Liver (tissue), 9 donors: ENCODE results near the gene CNTN5. TPM values are rescaled to one million over a fixed set of nuclear protein-coding genes. Genes with fewer than 3 reads are reported as not detected.

ENCODE experiments used
- DNase-seq: peaks from one replicate; pipeline ENCODE4 v3.0.0-alpha.2; 2017; ENCODE audit warnings: low spot score
- H3K27ac ChIP-seq, 2 donors: one replicate each; pipeline ENCODE4 v1.7.0; 2013; ENCODE audit warnings: inconsistent platforms in 2 of 2, low read length in 2 of 2, control low read depth in 1 of 2, low read depth in 1 of 2, mild to moderate bottlenecking in 1 of 2
- H3K27me3 ChIP-seq, 4 donors: one replicate each; pipeline versions ENCODE4 v1.6.1 to v1.7.0; 2013; ENCODE audit warnings: low read length in 3 of 4, inconsistent platforms in 1 of 4, mild to moderate bottlenecking in 1 of 4, moderate library complexity in 1 of 4; ENCODE audit not compliant: control insufficient read depth in 4 of 4, insufficient read depth in 4 of 4
- H3K36me3 ChIP-seq, 4 donors: one replicate each; pipeline versions ENCODE4 v1.6.1 to v1.7.0; 2013; ENCODE audit warnings: low read length in 3 of 4, mild to moderate bottlenecking in 3 of 4, low read depth in 1 of 4, moderate library complexity in 1 of 4; ENCODE audit not compliant: control insufficient read depth in 4 of 4, insufficient read depth in 3 of 4
- H3K4me1 ChIP-seq, 4 donors: one replicate each; pipeline versions ENCODE4 v1.6.1 to v1.7.0; 2013; ENCODE audit warnings: low read length in 3 of 4, mild to moderate bottlenecking in 3 of 4, moderate library complexity in 1 of 4; ENCODE audit not compliant: control insufficient read depth in 4 of 4, insufficient read depth in 4 of 4
- H3K4me3 ChIP-seq, 3 donors: one replicate each; pipeline versions ENCODE4 v1.6.1 to v1.7.0; 2013; ENCODE audit warnings: low read length in 3 of 3, control low read depth in 1 of 3, low read depth in 1 of 3, mild to moderate bottlenecking in 1 of 3
- H3K9ac ChIP-seq, 2 donors: one replicate each; pipeline ENCODE4 v1.7.0; 2013; ENCODE audit warnings: low read length in 2 of 2, mild to moderate bottlenecking in 2 of 2, moderate library complexity in 2 of 2, control low read depth in 1 of 2, low read depth in 1 of 2
- H3K9me3 ChIP-seq, 4 donors: one replicate each; pipeline versions ENCODE4 v1.6.1 to v1.7.0; 2013; ENCODE audit warnings: low read length in 3 of 4; ENCODE audit not compliant: control insufficient read depth in 4 of 4
- ATF3 ChIP-seq: IDR thresholded peaks from 2 replicates; pipeline ENCODE4 v1.6.1; 2016; ENCODE audit warnings: antibody characterized with exemption
- EGR1 ChIP-seq, 2 donors: IDR thresholded peaks; 2 replicates each; pipeline ENCODE4 v1.6.1; 2016 to 2018; ENCODE audit warnings: antibody characterized with exemption in 2 of 2, low read depth in 2 of 2
- FOXA1 ChIP-seq: IDR thresholded peaks from 2 replicates; pipeline ENCODE4 v1.6.1; 2016; ENCODE audit warnings: antibody characterized with exemption
- FOXA2 ChIP-seq: IDR thresholded peaks from 2 replicates; pipeline ENCODE4 v1.6.1; 2016; ENCODE audit warnings: antibody characterized with exemption
- GABPA ChIP-seq, 2 donors: IDR thresholded peaks in 1 of 2; conservative IDR thresholded peaks in 1 of 2; 2 replicates each; pipeline ENCODE4 v1.6.1; 2016; ENCODE audit warnings: antibody characterized with exemption in 2 of 2, mild to moderate bottlenecking in 1 of 2, moderate library complexity in 1 of 2
- JUND ChIP-seq, 2 donors: IDR thresholded peaks; 2 replicates each; pipeline ENCODE4 v1.6.1; 2016; ENCODE audit warnings: antibody characterized with exemption in 2 of 2
- MAX ChIP-seq: IDR thresholded peaks from 2 replicates; pipeline ENCODE4 v1.6.1; 2016; ENCODE audit warnings: antibody characterized with exemption
- RAD21 ChIP-seq, 2 donors: IDR thresholded peaks; 2 replicates each; pipeline ENCODE4 v1.6.1; 2016; ENCODE audit warnings: antibody characterized with exemption in 2 of 2, mild to moderate bottlenecking in 2 of 2
- RXRA ChIP-seq, 2 donors: IDR thresholded peaks; 2 replicates each; pipeline ENCODE4 v1.6.1; 2017 to 2018; ENCODE audit warnings: antibody characterized with exemption in 2 of 2, mild to moderate bottlenecking in 1 of 2
- SP1 ChIP-seq: IDR thresholded peaks from 2 replicates; pipeline ENCODE4 v1.6.1; 2018; ENCODE audit warnings: antibody characterized with exemption, mild to moderate bottlenecking
- YY1 ChIP-seq: IDR thresholded peaks from 2 replicates; pipeline ENCODE4 v1.6.1; 2016; ENCODE audit warnings: antibody characterized with exemption, mild to moderate bottlenecking
- WGBS: extraction: QIAGEN DNeasy Blood & Tissue Kit; methylation state at CpG from one replicate; pipeline ENCODE4 v1.1.7; 2013; 5-methylcytosine and 5-hydroxymethylcytosine counted together
- polyA plus RNA-seq, 2 donors: library from polyadenylated mRNA; stranded (reverse) in 1 of 2; unstranded in 1 of 2; fragments of 200-250 nt in 1 of 2; fragments of >200 nt in 1 of 2; fragmentation: Nextera tagmentation in 1 of 2; extraction: Ambion mirVana in 1 of 2; gene quantifications; one replicate each; pipeline versions ENCODE4 v1.2.1 to v1.2.3, GENCODE V29; 2013 to 2015
- total RNA-seq, 2 donors: library from RNA; depleted of rRNA; stranded (reverse); fragments of >200 nt; gene quantifications; one replicate each; pipeline ENCODE4 v1.2.3, GENCODE V29; 2014
- TF ChIP-seq, protein P1 (sequence below): fragments of 150-350 bp; IDR thresholded peaks from 2 replicates; pipeline ENCODE4 v1.5.1; 2017; ENCODE audit warnings: improper control_type of control experiment, low read depth, low read length; ENCODE audit not compliant: missing input control
- TF ChIP-seq, protein P2 (sequence below): IDR thresholded peaks from 2 replicates; pipeline ENCODE4 v1.6.1; 2016; ENCODE audit warnings: antibody characterized with exemption, mild to moderate bottlenecking
- donor health status: healthy.
- donor health status: healthy.
- donor health status: healthy.
- donor health status: healthy.
- donor health status: healthy.

CNTN5 gene
- total and polyA plus RNA-seq, 4 donors = 0.01 to 0.08 (median 0.04) TPM

DNA sequence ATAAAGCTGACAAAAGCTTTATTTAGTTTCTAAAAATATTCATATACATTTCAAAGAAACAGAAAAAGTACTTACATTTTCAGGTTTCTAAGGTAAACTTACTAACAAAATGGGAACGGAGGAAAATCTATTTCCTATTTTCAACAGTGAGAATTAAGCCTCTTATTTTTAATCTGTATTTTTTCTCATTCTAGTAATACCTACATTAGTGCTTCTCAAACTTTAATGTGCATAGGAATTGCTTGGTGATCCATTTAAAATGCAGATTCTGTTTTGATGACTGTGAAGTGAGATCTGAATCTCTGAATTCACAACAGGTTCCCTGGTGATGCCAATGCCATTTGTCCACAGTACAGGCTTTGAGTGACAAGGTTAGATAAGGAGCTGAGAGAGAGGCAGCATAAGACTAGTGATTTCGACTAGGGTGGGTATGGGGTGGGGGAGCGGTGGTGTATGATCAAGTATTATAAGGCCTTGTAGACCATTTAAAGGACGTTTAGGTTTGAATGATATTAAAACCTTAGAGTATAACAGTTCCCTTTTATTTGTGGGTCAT lies 402.8 kb downstream of the CNTN5 start:
- no peaks in the 10 kb centered on the region for H3K4me1 ChIP-seq
- no peak for TF ChIP-seq YY1
- TF ChIP-seq EGR1 (IDR thresholded peaks at IDR 0.05; ENCODE audit: low read depth in 2 of 2) = no peak
- TF ChIP-seq, protein P1, sequence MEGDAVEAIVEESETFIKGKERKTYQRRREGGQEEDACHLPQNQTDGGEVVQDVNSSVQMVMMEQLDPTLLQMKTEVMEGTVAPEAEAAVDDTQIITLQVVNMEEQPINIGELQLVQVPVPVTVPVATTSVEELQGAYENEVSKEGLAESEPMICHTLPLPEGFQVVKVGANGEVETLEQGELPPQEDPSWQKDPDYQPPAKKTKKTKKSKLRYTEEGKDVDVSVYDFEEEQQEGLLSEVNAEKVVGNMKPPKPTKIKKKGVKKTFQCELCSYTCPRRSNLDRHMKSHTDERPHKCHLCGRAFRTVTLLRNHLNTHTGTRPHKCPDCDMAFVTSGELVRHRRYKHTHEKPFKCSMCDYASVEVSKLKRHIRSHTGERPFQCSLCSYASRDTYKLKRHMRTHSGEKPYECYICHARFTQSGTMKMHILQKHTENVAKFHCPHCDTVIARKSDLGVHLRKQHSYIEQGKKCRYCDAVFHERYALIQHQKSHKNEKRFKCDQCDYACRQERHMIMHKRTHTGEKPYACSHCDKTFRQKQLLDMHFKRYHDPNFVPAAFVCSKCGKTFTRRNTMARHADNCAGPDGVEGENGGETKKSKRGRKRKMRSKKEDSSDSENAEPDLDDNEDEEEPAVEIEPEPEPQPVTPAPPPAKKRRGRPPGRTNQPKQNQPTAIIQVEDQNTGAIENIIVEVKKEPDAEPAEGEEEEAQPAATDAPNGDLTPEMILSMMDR = no peak
- TF ChIP-seq JUND (IDR thresholded peaks at IDR 0.05) = no peak
- no peak for TF ChIP-seq FOXA1
- no peak for TF ChIP-seq RXRA (IDR thresholded peaks at IDR 0.05)
- H3K4me3 ChIP-seq = no peak overlapping the region
- no peaks in the 10 kb centered on the region for H3K36me3 ChIP-seq
- H3K27me3 ChIP-seq = no peaks in the 10 kb centered on the region
- no peak overlapping the region for H3K27ac ChIP-seq
- no peaks in the 10 kb centered on the region for H3K9me3 ChIP-seq
- DNase-seq = no peak
- H3K9ac ChIP-seq = no peak overlapping the region
- WGBS = 32% methylated on average over 4 of the region's 4 CpGs

DNA sequence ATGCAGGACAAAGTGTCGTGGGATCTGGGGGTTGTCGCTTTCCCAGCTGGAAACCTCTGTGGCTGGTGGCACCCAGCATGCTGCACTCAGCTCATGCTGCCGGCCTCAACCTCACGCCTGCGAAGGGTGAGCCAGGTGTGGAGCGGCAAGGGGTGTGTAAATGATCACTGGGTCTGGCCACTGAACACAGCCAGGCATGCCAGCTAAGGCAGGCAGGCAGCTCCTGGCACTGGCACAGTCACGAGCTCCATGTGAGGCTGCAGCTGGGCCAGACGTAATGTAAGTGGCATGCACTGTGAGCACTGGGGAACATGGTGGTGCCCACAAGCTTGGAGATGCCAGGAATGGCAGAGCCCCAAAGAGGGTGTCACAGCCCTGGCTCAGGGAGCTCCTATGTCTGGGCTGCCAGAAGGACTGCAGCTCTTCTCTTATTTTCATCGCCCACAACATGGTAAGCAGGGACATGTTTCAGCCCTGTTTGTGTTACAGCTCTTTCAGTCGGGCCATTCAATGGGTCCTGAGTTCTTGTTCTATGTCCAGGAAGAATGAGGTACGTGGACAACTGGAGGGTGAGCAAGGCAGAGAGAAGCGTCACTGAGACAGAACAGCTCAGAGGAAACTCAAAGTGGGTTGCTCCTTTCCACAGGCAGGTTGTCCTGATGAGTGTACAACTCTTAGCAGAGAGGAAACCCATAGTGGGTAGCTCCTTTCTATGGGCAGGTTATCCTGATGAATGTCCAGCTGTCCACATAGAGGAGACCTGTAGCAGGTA lies 403.8 kb downstream of the CNTN5 start:
- H3K9ac ChIP-seq = no peak overlapping the region
- H3K27ac ChIP-seq = no peak overlapping the region
- no peak for DNase-seq

More for the DNA sequence above, 403.8 kb downstream of the CNTN5 start:
- no peak for TF ChIP-seq RAD21 (IDR thresholded peaks at IDR 0.05)
- TF ChIP-seq, protein P2, sequence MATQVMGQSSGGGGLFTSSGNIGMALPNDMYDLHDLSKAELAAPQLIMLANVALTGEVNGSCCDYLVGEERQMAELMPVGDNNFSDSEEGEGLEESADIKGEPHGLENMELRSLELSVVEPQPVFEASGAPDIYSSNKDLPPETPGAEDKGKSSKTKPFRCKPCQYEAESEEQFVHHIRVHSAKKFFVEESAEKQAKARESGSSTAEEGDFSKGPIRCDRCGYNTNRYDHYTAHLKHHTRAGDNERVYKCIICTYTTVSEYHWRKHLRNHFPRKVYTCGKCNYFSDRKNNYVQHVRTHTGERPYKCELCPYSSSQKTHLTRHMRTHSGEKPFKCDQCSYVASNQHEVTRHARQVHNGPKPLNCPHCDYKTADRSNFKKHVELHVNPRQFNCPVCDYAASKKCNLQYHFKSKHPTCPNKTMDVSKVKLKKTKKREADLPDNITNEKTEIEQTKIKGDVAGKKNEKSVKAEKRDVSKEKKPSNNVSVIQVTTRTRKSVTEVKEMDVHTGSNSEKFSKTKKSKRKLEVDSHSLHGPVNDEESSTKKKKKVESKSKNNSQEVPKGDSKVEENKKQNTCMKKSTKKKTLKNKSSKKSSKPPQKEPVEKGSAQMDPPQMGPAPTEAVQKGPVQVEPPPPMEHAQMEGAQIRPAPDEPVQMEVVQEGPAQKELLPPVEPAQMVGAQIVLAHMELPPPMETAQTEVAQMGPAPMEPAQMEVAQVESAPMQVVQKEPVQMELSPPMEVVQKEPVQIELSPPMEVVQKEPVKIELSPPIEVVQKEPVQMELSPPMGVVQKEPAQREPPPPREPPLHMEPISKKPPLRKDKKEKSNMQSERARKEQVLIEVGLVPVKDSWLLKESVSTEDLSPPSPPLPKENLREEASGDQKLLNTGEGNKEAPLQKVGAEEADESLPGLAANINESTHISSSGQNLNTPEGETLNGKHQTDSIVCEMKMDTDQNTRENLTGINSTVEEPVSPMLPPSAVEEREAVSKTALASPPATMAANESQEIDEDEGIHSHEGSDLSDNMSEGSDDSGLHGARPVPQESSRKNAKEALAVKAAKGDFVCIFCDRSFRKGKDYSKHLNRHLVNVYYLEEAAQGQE = no peak
- no peak for TF ChIP-seq GABPA (IDR thresholded peaks at IDR 0.05 in 1 of 2, conservative IDR thresholded peaks at IDR 0.05 in 1 of 2)
- no peak for TF ChIP-seq ATF3
- TF ChIP-seq RXRA (IDR thresholded peaks at IDR 0.05) = no peak
- TF ChIP-seq SP1 = no peak
- no peak for TF ChIP-seq JUND (IDR thresholded peaks at IDR 0.05)
- no peak for TF ChIP-seq EGR1 (IDR thresholded peaks at IDR 0.05; ENCODE audit: low read depth in 2 of 2)
- no peak for TF ChIP-seq FOXA1
- TF ChIP-seq MAX = no peak
- no peak for TF ChIP-seq FOXA2
- no peaks in the 10 kb centered on the region for H3K4me1 ChIP-seq
- H3K4me3 ChIP-seq = no peak overlapping the region
- WGBS = 88% methylated on average over 12 of the region's 12 CpGs
- no peaks in the 10 kb centered on the region for H3K36me3 ChIP-seq
- no peaks in the 10 kb centered on the region for H3K27me3 ChIP-seq
- no peaks in the 10 kb centered on the region for H3K9me3 ChIP-seq
